ENCODE measurements around the gene WDFY1.
"Not testable (repeated sequence)": the region's sequence is repeated elsewhere in the genome, so short reads cannot be mapped to it uniquely, and the experiment has no call there.

Gene WDFY1

DNA sequence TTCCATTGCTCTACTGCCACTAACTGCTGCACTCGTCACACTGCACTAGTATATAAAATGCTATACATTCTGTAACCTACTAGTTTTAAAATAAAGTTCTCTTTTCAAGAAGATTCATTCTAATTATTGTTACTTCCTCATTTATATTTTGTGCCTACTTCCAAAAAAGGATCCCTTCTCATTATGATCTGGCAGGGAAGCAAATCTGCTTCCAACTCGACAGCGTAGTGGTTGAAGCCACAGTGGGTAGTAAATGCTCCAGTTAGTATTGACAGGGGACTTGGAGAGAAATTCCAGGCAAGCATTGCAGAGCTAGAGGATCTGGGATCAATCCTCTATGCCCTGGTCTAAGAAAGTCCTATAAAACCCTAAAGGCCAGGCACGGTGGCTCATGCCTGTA lies 54.4 kb downstream of the WDFY1 start:
- Histone ChIP-seq H3K4me1 (ENCODE audit: insufficient read depth, low read length) (no peaks in the 10 kb centered on the region), H2AFZ (ENCODE audit: low read depth, low read length) (no peak overlapping the region), H3K27me3 (ENCODE audit: insufficient read depth, low read length) (no peaks in the 10 kb centered on the region), H3K9me3 (ENCODE audit: low read length) (no peaks in the 10 kb centered on the region), H3K36me3 (ENCODE audit: insufficient read depth, low read length) (peaks cover 42% of the 10 kb centered on the region), H3K4me3 (ENCODE audit: low read length) (no peak overlapping the region)

DNA sequence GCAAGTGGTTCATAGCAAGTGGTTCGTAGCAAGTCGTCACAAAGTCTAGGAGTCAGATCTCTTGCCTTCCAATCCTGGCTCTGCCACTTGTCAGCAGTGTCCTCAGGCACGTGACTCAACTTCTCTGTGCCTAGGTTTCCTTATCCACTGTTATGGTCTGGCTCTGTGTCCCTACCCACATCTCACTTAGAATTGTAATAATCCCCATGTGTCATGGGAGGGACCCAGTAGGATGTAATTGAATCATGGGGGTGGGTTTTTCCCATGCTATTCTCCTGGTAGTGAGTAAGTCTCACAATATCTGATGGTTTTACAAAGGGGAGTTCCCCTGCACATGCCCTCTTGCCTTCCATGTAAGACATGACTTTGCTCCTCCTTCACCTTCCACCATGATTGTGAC lies 55.9 kb downstream of the WDFY1 start:
- H2AFZ ChIP-seq (ENCODE audit: low read depth, low read length): no peak overlapping the region
- no peaks in the 10 kb centered on the region for H3K9me3 ChIP-seq (ENCODE audit: low read length)
- H3K36me3 ChIP-seq (ENCODE audit: insufficient read depth, low read length): peaks cover 41% of the 10 kb centered on the region
- no peaks in the 10 kb centered on the region for H3K4me1 ChIP-seq (ENCODE audit: insufficient read depth, low read length)
- no peaks in the 10 kb centered on the region for H3K27me3 ChIP-seq (ENCODE audit: insufficient read depth, low read length)
- H3K4me3 ChIP-seq (ENCODE audit: low read length): no peak overlapping the region

DNA sequence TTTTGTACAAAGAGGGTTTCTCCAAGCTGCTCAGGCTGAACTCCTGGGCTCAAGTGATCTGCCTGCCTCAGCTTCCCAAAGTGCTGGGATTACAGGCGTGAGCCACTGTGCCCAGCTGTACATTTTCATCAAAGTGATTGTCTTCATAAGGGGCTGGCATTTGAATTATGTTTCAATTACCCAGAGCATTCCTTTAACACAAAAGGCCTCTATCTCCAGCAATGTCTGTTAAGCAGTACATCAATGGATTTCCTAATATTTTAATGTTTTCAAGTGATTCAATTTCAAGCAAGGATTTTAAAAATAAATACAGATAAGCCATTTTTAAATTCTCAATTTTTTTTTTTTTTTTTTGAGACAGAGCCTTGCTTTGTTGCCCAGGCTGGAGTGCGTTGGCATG lies 56.9 kb downstream of the WDFY1 start:
- Histone ChIP-seq H3K36me3 (ENCODE audit: insufficient read depth, low read length) (peaks cover 41% of the 10 kb centered on the region), H3K9me3 (ENCODE audit: low read length) (no peaks in the 10 kb centered on the region), H3K4me1 (ENCODE audit: insufficient read depth, low read length) (no peaks in the 10 kb centered on the region), H3K27me3 (ENCODE audit: insufficient read depth, low read length) (no peaks in the 10 kb centered on the region), H3K4me3 (ENCODE audit: low read length) (no peak overlapping the region), H2AFZ (ENCODE audit: low read depth, low read length) (no peak overlapping the region)

DNA sequence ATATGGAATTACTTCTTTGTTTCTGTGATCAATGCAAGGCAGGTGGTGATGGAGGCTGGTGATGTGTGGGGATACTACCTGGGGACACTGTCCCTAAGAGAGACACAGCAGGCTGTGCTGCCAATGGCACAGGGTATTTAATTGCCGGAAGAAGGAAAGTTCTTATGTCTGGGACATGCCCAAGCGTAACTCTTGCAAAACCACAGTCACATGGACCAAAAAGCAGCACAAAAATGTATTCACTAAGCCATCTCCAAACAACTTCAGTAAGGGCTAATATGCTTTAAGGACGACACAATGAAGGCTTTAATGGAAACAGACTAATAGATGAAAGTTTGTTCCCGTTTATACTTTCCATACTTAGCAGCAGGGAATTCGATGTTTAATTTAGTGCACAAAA lies 58.0 kb downstream of the WDFY1 start:
- Histone ChIP-seq H3K4me3 (ENCODE audit: low read length) (no peak overlapping the region), H3K4me1 (ENCODE audit: insufficient read depth, low read length) (no peaks in the 10 kb centered on the region), H2AFZ (ENCODE audit: low read depth, low read length) (no peak overlapping the region), H3K36me3 (ENCODE audit: insufficient read depth, low read length) (peaks cover 38% of the 10 kb centered on the region), H3K9me3 (ENCODE audit: low read length) (no peaks in the 10 kb centered on the region), H3K27me3 (ENCODE audit: insufficient read depth, low read length) (no peaks in the 10 kb centered on the region)

DNA sequence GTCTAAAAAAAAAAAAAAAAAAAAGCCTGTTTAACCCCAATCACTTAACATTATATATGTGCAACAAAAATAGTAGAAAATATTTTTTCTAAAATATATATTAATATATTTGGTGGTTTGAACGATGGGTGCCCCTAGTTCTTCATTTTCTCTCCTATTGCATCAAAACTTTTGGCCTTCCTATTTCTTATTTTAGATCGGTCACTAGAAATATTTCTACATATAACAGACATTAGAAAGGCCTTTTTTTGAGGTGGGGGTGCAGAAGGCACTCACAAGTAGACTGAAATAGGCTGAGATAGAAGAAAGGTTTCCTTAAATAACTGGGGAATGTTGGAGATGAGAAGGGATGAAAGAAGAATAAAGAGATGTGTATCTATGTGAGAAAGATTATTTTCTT lies 58.4 kb downstream of the WDFY1 start:
- Histone ChIP-seq H3K27me3 (ENCODE audit: insufficient read depth, low read length) (no peaks in the 10 kb centered on the region), H2AFZ (ENCODE audit: low read depth, low read length) (no peak overlapping the region), H3K36me3 (ENCODE audit: insufficient read depth, low read length) (peaks cover 38% of the 10 kb centered on the region), H3K9me3 (ENCODE audit: low read length) (no peaks in the 10 kb centered on the region), H3K4me3 (ENCODE audit: low read length) (no peak overlapping the region), H3K4me1 (ENCODE audit: insufficient read depth, low read length) (no peaks in the 10 kb centered on the region)

DNA sequence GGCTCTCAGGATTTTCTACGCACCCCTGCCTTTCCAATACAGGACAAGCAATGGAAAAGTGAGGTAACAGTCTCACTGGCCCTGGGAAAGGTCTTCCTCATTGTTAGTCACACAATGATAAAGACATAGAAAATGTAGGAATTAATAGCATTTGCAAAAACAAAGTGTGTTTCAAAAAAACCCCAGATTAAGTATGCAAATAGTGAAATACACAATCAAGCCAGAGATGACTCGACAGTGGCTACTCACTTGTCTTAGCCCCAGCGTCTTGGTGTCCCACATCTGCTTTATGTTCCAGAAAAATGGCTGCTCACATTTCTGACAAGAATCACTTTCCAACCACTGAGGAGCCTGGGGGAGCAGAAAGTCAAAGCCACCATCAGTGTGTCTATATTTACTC lies 60.7 kb downstream of the WDFY1 start:
- Histone ChIP-seq H3K4me1 (ENCODE audit: insufficient read depth, low read length) (no peaks in the 10 kb centered on the region), H3K9me3 (ENCODE audit: low read length) (no peaks in the 10 kb centered on the region), H3K4me3 (ENCODE audit: low read length) (no peak overlapping the region), H3K36me3 (ENCODE audit: insufficient read depth, low read length) (peaks cover 43% of the 10 kb centered on the region), H3K27me3 (ENCODE audit: insufficient read depth, low read length) (no peaks in the 10 kb centered on the region), H2AFZ (ENCODE audit: low read depth, low read length) (no peak overlapping the region)

DNA sequence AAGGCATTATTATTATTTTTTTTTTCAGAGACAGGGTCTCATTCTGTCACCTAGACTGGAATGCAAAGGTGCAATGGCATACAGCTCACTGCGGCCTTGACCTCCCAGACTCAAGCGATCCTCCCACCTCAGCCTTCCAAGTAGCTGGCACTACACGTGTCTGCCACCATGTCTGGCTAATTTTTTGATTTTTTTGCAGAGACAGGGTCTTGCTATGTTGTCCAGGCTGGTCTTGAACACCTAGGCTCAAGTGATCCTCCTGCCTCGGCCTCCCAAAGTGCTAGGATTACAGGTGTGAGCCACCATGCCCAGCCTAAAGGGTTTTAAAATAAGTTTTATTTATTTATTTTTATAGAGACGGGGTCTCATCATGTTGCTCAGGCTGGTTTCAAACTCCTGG lies 62.4 kb downstream of the WDFY1 start:
- Histone ChIP-seq H3K4me3 (ENCODE audit: low read length) (no peak overlapping the region), H3K27me3 (ENCODE audit: insufficient read depth, low read length) (no peaks in the 10 kb centered on the region), H3K9me3 (ENCODE audit: low read length) (no peaks in the 10 kb centered on the region), H3K36me3 (ENCODE audit: insufficient read depth, low read length) (peaks cover 53% of the 10 kb centered on the region), H2AFZ (ENCODE audit: low read depth, low read length) (no peak overlapping the region), H3K4me1 (ENCODE audit: insufficient read depth, low read length) (no peaks in the 10 kb centered on the region)

DNA sequence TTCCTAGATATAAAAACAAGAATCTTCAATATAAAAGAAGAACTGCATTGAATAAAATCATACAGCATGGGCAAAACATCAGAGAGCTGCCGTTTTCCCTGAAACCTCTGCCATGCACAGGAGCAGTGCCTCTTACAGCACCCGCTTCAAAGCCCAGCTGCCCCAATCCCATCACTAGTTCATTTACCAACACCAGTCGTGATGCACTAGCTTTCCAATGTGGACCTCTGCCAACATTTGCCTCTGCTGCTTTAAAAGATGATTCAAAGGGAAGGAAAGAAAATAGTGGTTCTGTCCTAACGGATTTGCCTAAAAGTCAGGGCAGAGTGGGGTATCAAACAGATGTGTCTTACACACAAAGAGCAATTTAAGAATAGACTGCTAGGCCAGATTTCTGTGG lies 64.3 kb downstream of the WDFY1 start:
- Histone ChIP-seq H3K4me3 (ENCODE audit: low read length) (no peak overlapping the region), H3K4me1 (ENCODE audit: insufficient read depth, low read length) (no peaks in the 10 kb centered on the region), H3K36me3 (ENCODE audit: insufficient read depth, low read length) (peaks cover 63% of the 10 kb centered on the region), H3K9me3 (ENCODE audit: low read length) (no peaks in the 10 kb centered on the region), H3K27me3 (ENCODE audit: insufficient read depth, low read length) (no peaks in the 10 kb centered on the region), H2AFZ (ENCODE audit: low read depth, low read length) (no peak overlapping the region)

DNA sequence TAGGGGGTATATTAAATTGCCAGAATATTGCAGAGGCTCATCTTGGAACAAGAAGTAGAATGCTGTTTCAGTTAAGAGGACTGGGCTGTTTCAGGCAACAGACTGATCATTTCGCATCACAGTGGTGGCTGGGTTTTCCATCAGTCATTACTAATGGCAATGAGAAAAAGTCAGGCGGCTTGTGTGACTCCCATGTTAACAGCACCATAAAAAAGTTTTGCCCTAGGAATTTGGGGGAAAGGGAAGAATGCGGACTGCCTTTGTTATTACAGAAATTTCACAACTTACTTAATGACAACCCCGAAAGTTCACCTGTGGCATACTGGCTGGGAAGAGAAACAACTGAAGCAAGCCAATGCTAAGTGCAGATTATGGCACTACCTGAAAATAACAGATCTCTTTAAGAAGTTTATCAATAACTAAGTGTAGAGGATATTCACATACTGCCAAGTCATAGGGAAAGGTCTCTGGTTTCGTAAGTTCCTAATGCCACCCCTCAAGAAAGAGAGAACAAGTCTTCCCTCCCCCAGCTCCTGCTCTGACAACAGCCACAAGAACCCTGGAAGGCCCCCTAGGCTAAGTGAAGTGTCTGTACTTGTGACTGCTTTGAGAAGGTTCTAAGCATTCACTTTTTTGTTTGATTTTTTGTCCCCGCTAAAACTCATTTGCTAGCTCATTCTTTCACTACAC lies 67.3 kb downstream of the WDFY1 start:
- H3K9me3 ChIP-seq (ENCODE audit: low read length): peaks cover 3% of the 10 kb centered on the region
- no peak overlapping the region for H3K4me3 ChIP-seq (ENCODE audit: low read length)
- H2AFZ ChIP-seq (ENCODE audit: low read depth, low read length): no peak overlapping the region
- H3K4me1 ChIP-seq (ENCODE audit: insufficient read depth, low read length): no peaks in the 10 kb centered on the region
- H3K27me3 ChIP-seq (ENCODE audit: insufficient read depth, low read length): no peaks in the 10 kb centered on the region
- H3K36me3 ChIP-seq (ENCODE audit: insufficient read depth, low read length): peaks cover 59% of the 10 kb centered on the region

DNA sequence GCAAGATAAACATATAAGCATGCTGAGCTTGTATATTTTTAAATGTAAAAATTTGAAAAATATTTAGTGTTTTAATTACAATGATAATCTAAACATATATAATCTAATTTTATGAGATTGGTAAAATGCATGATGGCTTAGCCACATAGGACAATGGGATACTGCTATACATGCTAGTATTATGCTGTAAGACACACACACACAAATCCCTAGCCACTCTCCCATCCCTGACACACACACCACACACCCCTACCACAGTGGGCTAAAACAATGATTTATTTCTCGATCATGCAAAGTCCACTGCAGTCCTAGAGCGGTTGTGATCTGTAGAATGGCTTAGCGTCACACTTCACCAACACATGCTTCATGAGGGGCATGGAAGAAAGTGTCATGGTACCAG lies 71.5 kb downstream of the WDFY1 start:
- Histone ChIP-seq H3K27me3 (ENCODE audit: insufficient read depth, low read length) (no peaks in the 10 kb centered on the region), H3K4me1 (ENCODE audit: insufficient read depth, low read length) (no peaks in the 10 kb centered on the region), H2AFZ (ENCODE audit: low read depth, low read length) (no peak overlapping the region), H3K36me3 (ENCODE audit: insufficient read depth, low read length) (peaks cover 39% of the 10 kb centered on the region), H3K9me3 (ENCODE audit: low read length) (peaks cover 3% of the 10 kb centered on the region), H3K4me3 (ENCODE audit: low read length) (no peak overlapping the region)

DNA sequence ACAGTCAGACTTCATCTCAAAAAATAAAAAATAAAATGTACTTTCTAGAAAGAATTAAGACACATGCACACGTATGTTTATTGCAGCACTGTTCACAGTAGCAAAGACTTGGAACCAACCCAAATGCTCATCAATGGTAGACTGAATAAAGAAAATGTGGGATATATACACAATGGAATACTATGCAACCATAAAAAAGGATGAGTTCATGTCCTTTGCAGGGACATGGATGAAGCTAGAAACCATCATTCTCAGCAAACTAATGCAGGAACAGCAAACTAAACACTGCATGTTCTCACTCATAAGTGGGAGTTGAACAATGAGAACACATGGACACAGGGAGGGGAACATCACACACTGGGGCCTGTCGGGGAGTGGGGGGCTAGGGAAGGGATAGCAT lies 72.4 kb downstream of the WDFY1 start:
- not testable (repeated sequence) for H3K4me3 ChIP-seq (ENCODE audit: low read length); H3K4me1 ChIP-seq (ENCODE audit: insufficient read depth, low read length); H2AFZ ChIP-seq (ENCODE audit: low read depth, low read length); H3K9me3 ChIP-seq (ENCODE audit: low read length); H3K27me3 ChIP-seq (ENCODE audit: insufficient read depth, low read length)
- H3K36me3 ChIP-seq (ENCODE audit: insufficient read depth, low read length): peaks cover 30% of the 10 kb centered on the region

DNA sequence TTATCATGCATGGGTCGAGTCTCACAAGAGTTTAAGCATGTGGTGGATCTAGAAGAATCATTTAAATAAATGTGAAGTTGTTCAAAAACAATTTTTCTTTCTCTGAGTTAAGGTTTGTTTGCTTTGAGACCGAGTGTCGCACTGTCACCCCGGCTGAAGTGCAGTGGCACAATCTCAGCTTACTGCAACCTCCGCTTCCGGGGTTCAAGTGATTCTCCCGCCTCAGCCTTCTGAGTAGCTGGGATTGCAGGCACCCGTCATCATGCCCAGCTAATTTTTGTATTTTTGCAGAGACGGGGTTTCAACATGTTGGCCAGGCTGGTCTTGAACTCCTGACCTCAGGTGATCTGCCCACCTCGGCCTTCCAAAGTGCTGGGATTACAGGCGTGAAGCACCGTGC lies 73.5 kb downstream of the WDFY1 start:
- H3K4me3 ChIP-seq (ENCODE audit: low read length); H3K27me3 ChIP-seq (ENCODE audit: insufficient read depth, low read length); H3K4me1 ChIP-seq (ENCODE audit: insufficient read depth, low read length); H2AFZ ChIP-seq (ENCODE audit: low read depth, low read length); H3K9me3 ChIP-seq (ENCODE audit: low read length): not testable (repeated sequence)
- peaks cover 20% of the 10 kb centered on the region for H3K36me3 ChIP-seq (ENCODE audit: insufficient read depth, low read length)

DNA sequence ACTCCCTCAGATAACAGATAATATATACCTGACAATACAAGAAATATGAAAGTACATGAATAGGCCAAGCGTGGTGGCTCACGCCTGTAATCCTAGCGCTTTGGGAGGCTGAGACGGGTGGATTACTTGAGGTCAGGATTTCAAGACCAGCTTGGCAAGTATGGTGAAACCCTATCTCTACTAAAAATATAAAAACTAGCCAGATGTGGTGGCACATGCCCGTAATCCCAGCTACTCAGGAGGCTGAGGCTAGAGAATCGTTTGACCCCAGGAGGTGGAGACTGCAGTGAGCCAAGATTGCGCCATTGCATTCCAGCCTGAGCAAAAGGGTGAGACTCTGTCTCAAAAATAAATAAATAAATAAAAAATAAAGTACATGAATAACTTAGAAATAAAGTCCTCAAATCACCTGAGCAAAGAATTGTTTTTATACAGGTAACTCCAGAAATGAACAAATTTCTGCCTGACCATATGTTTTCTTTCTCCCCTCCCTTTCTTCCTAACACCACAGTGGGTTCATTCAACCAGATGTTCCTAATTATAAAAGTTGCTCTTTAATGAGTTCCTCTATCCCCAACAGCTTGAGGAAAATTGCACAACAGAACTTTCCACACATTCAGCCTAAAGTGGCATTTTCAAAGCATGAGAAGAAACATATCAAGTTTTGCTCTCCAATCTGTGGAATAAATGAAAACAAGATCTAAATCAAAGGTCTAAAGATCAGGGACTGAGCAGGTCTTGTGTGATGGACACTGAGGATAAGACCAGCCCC lies 74.1 kb downstream of the WDFY1 start:
- peaks cover 17% of the 10 kb centered on the region for H3K36me3 ChIP-seq (ENCODE audit: insufficient read depth, low read length)
- H3K4me1 ChIP-seq (ENCODE audit: insufficient read depth, low read length): no peaks in the 10 kb centered on the region
- no peak overlapping the region for H2AFZ ChIP-seq (ENCODE audit: low read depth, low read length)
- H3K9me3 ChIP-seq (ENCODE audit: low read length): peaks cover 3% of the 10 kb centered on the region
- H3K27me3 ChIP-seq (ENCODE audit: insufficient read depth, low read length): no peaks in the 10 kb centered on the region
- H3K4me3 ChIP-seq (ENCODE audit: low read length): no peak overlapping the region

DNA sequence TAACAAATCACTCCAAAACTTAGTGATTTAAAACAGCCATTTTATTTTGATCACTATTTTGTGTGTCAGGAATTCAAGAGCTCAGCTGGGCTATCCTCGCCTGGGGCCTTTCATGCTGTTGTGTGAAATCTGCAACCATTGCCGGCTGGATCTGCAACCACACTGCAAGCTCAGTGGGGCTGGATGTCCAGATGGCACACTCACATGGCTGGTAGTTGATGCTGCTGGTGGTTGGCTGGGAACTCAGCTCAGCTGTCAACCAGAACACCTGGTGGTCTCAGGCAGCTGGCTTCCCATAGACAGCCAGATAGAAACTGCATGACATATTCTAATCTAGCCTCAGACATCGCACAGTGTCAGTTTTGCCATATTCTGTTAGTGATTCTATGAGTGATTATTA lies 77.1 kb downstream of the WDFY1 start:
- H3K36me3 ChIP-seq (ENCODE audit: insufficient read depth, low read length): peaks cover 7% of the 10 kb centered on the region
- H2AFZ ChIP-seq (ENCODE audit: low read depth, low read length): no peak overlapping the region
- no peaks in the 10 kb centered on the region for H3K9me3 ChIP-seq (ENCODE audit: low read length)
- no peaks in the 10 kb centered on the region for H3K4me1 ChIP-seq (ENCODE audit: insufficient read depth, low read length)
- H3K27me3 ChIP-seq (ENCODE audit: insufficient read depth, low read length): no peaks in the 10 kb centered on the region
- H3K4me3 ChIP-seq (ENCODE audit: low read length): no peak overlapping the region

All from neuron (in vitro differentiated cells).